Amygdala (tissue), 56 donors: ENCODE data around the gene RHOD.

Experiments used
- DNase-seq, 56 donors: peaks; one replicate each; lab custom pipeline; 2025; lab: John Stamatoyannopoulos, UW

Gene RHOD

GRCh38 chr11:67058506-67058905 is 1.9 kb downstream of the RHOD start:
- no peak for DNase-seq

DNA sequence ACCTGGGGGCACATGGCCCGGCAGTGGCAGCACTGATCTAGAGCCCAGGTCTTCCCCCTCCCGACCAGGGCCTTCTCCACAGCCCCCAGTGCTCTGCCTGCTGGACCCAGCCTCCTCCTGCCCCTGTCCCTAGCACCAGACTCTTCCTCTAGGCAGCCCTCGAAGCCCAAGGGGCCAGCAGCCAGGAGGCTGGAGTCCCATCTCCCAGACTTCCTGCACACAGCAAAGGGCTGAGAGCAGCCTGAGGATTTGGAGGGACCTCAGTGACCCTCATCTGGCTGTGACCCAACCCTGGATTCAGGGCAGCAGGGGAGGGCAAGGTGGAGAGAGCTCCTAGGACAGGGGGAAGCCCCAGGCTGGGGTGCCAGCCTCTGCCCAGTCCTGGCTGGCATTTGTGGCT is 3.0 kb downstream of the RHOD start:
- DNase-seq: no peak

GRCh38 chr11:67060111-67060522 is 3.5 kb downstream of the RHOD start:
- DNase-seq: no peak

DNA sequence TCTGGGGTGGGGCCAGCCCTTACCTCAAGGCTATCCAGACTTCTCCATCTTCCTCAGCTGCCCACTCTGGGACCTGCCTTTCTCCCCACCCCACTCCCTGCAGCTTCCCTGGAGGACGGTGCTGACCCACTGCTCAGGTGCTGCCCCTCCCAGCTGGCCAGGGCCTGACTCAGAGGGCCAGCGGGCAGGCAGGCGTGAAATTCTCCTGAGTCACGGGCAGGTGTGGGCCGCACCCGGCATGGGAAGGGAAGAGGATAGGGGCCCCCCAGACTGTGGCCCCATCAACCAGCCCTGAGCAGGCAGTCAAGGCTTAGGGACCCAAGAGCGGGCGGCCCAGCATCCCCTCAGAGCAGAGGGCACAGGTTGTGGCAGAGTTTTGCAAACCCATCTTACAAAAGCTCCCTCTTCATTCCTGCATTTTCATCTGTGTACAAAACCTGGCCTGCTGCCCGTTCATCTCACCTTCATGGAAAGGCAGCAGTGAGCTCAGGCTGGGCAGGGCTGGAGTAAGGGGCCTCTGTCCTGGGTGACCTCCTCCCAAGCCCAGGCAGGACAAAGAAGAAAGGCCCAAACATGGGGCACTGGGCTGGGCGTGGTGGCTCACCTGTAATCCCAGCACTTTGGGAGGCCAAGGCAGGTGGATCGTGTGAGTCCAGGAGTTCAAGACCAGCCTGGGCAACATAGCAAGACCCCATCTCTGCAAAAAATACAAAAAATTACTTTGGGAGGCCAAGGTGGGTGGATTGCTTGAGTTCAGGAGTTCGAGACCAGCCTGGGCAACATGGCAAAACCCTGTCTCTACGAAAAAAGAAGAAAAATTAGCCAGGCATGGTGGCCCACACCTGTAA is 6.1 kb downstream of the RHOD start:
- DNase-seq: no peak

GRCh38 chr11:67066333-67066709 is 9.7 kb downstream of the RHOD start:
- DNase-seq: no peak

GRCh38 chr11:67071420-67072284 is 15.0 kb downstream of the RHOD start:
- DNase-seq: peak in 36 of 56 donors; percentile 8 to 76 (median 31)

GRCh38 chr11:67072295-67072694 is 15.6 kb downstream of the RHOD start:
- no peak for DNase-seq

GRCh38 chr11:67073908-67074307 is 17.3 kb downstream of the RHOD start:
- DNase-seq: no peak

- DNase-seq: no peak
These were observed 19.6 kb downstream of the RHOD start for GRCh38 chr11:67076202-67076601.

GRCh38 chr11:67079065-67079705 is 22.5 kb downstream of the RHOD start:
- no peak for DNase-seq

- no peak for DNase-seq
These were observed 25.6 kb downstream of the RHOD start for GRCh38 chr11:67082071-67082791.

DNA sequence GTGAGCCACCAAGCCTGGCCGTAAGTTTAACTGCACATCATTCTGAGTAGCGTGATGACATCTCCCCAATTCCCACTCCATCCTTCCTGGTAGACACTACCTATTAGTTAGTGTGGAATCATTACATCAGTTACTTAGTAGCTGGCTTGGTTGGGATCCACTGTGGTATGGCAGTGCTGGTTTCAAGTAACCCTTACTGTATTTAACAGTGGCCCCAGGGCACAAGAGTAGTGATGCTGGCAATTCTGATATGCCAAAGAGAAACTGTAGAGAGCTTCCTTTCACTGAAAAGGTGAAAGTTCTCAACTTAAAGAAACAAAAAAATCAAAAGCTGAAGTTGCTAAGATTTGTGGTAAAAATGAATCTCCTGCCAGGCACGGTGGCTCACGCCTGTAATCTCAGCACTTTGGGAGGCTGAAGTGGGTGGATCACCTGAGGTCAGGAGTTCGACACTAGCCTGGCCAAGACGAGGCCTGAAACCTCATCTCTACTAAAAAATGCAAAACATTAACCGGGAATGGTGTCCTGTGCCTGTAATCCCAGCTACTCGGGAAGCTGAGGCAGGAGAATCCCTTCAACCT is 27.2 kb downstream of the RHOD start:
- DNase-seq: no peak

- DNase-seq: no peak
These were observed 29.0 kb downstream of the RHOD start for GRCh38 chr11:67085617-67086016.

GRCh38 chr11:67090717-67091116 is 34.1 kb downstream of the RHOD start:
- no peak for DNase-seq

GRCh38 chr11:67095214-67095507 is 38.5 kb downstream of the RHOD start:
- DNase-seq: no peak

DNA sequence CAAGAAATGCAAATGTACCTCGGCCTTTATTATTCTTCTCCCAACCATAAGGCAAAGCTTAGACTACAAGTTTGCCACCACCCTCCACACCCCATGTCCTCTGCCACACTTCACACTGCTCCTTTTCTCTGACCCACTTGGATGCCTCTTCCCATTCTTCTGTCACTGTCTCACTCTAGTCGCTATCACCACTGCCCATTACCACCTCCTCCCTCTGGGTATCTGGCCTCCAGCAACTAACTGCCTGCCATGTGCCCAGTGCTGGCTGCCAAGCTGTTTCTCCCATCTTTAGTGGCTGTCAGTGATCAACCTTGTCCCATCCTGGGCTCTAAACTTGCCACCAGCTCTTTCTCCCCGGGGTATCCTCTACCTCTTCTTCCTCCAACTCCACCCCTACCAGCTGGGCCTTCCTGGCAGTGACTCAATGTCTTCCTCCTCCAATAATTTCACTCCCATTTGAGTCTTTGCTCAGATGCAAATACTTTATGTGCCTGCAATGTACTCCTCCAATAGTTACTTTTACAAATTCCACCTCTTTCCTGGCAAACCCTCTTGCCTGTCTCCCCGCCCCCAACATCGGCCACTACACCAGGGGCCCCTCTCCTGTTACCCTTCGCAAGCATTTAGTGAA is 42.3 kb downstream of the RHOD start:
- no peak for DNase-seq

DNA sequence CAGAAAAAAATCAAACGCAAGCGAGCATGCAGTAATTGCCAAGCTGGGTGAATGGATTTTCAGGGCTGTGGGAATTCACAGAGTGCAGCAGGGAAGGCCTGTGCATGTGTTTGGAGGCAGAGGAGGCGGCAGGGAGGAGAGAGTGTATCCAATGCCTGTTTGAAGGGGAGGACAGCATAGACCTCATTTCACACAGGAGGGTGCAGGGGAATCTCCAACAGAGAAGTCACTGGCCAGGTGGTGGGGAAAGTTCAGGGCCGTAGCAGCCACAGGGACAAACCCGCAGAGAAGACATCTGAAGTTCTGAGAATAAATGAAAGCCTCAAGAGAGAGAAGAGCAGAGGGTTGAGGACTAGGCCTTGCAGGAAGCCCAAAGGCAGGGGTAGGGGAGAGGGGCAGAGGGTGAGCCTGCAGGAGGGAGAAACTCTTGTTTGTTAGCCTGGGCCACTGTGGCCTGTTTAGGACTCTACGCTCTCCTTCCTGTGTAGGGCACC is 43.2 kb downstream of the RHOD start:
- DNase-seq: no peak

GRCh38 chr11:67102664-67103063 is 46.0 kb downstream of the RHOD start:
- no peak for DNase-seq

DNA sequence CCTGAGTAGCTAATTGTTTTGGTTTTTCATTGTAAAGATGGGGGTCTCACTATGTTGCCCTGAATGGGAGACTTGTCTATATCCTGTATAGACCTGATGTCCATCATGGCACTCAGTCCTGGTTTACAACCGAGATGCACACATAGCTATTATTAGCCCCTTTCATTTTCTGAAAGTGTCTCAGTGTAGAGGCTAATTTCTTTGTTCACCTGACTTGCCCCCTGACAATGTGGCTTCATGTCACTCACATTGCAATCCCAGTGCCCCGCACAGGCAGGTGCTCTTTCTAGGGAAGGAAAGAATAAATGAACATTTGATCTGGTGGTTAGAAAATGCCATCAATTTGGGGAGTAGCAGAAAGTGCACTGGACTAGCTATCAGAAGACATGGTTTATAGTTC is 49.3 kb downstream of the RHOD start:
- no peak for DNase-seq

GRCh38 chr11:67111261-67111660 is 54.6 kb downstream of the RHOD start:
- no peak for DNase-seq
